A549 (cell line): ENCODE results near the gene IGF2R. TPM values are rescaled to one million over a fixed set of nuclear protein-coding genes. Genes with fewer than 3 reads are reported as not detected.
A peak's percentile ranks its signal among the peaks of the same experiment; 100 is the strongest.

Source experiments
- ATAC-seq, 2 experiments: fragments of 200-7000 bp in 1 of 2; fragments of >200 bp in 1 of 2; cut with Nextera tagmentation in 1 of 2; cut with Tn5 transposase in 1 of 2; 3 replicates each; pipeline versions ENCODE4 v1.8.0 to v1.9.1; 2018 to 2020; ENCODE audit warnings: mild to moderate bottlenecking in 1 of 2, moderate library complexity in 1 of 2
- CTCF ChIA-PET: fragments of 300-600 bp; sonication (Branson Sonifier 250); formaldehyde crosslinking; extraction: SDS; loops from one replicate; lab custom pipeline; 2021; ENCODE audit warnings: antibody characterized with exemption, inconsistent platforms; lab: Yijun Ruan, JAX
- POLR2A ChIA-PET: fragments of 350-600 bp; formaldehyde crosslinking; extraction: SDS; loops from one replicate; lab custom pipeline; 2021; ENCODE audit warnings: antibody characterized with exemption, inconsistent platforms; lab: Yijun Ruan, JAX
- DNase-seq, 2 experiments: peaks; one replicate each; pipeline versions ENCODE4 v3.0.0 to v3.0.0-alpha.2; 2011 to 2016; ENCODE audit warnings: low read depth in 1 of 2, low spot score in 1 of 2
- FAIRE-seq: peaks from 2 replicates; lab custom pipeline; 2011; peaks lifted over from hg19 to GRCh38; lab: Jason Lieb, UNC
- H3K27ac ChIP-seq, 2 experiments: fragments of >200 bp; sonication (Bioruptor Twin); formaldehyde crosslinking; 3 replicates each; pipeline ENCODE4 v1.5.1; 2016 to 2017
- H3K4me1 ChIP-seq: fragments of >200 bp; sonication (Bioruptor Twin); formaldehyde crosslinking; 3 replicates; pipeline ENCODE4 v1.6.1; 2016
- H3K4me2 ChIP-seq: fragments of >200 bp; sonication (Bioruptor Twin); formaldehyde crosslinking; 3 replicates; pipeline ENCODE4 v1.6.1; 2016
- H3K4me3 ChIP-seq: fragments of >200 bp; sonication (Bioruptor Twin); formaldehyde crosslinking; 3 replicates; pipeline ENCODE4 v1.5.1; 2016
- H3K9me3 ChIP-seq: fragments of >200 bp; sonication (Bioruptor Twin); formaldehyde crosslinking; 3 replicates; pipeline ENCODE4 v1.6.1; 2016
- CBX8 ChIP-seq: fragments of 200-600 bp; sonication (generic); IDR thresholded peaks from 2 replicates; pipeline ENCODE4 v1.6.1; 2016
- CEBPB ChIP-seq, 2 experiments: fragments of >200 bp in 1 of 2; sonication (Bioruptor Twin) in 1 of 2; formaldehyde crosslinking in 1 of 2; IDR thresholded peaks; 2 replicates each; pipeline ENCODE4 v1.6.1; 2012 to 2016
- CHD2 ChIP-seq: fragments of 150-350 bp; IDR thresholded peaks from 2 replicates; pipeline ENCODE4 v1.6.1; 2014; ENCODE audit warnings: low read length; ENCODE audit not compliant: partially characterized antibody
- CTCF ChIP-seq: fragments of >200 bp; sonication (Bioruptor Twin); formaldehyde crosslinking; IDR thresholded peaks from 3 replicates; pipeline ENCODE4 v1.5.1; 2016
- E2F6 ChIP-seq: IDR thresholded peaks from 2 replicates; pipeline ENCODE4 v1.6.1; 2012; ENCODE audit warnings: low read depth, borderline replicate concordance
- EHF ChIP-seq: fragments of 250-450 bp; sonication (Bioruptor Pico); IDR thresholded peaks from 2 replicates; pipeline ENCODE4 v1.5.0; 2020; ENCODE audit warnings: mild to moderate bottlenecking
- FOSB ChIP-seq: fragments of 250-450 bp; sonication (Bioruptor Pico); IDR thresholded peaks from 2 replicates; pipeline ENCODE4 v1.5.0; 2020; ENCODE audit warnings: mild to moderate bottlenecking, moderate library complexity
- FOXS1 ChIP-seq: fragments of 250-450 bp; sonication (Bioruptor Pico); IDR thresholded peaks from 2 replicates; pipeline ENCODE4 v1.5.0; 2020; ENCODE audit warnings: mild to moderate bottlenecking, moderate library complexity
- HEYL ChIP-seq: fragments of 250-450 bp; sonication (Bioruptor Pico); IDR thresholded peaks from 2 replicates; pipeline ENCODE4 v1.8.0; 2021; ENCODE audit warnings: mild to moderate bottlenecking, moderate library complexity
- HMGXB4 ChIP-seq: fragments of 250-450 bp; sonication (Bioruptor Pico); IDR thresholded peaks from 2 replicates; pipeline ENCODE4 v1.5.0; 2021; ENCODE audit warnings: mild to moderate bottlenecking, moderate library complexity, borderline replicate concordance
- JUNB ChIP-seq: fragments of >200 bp; sonication (Bioruptor Twin); formaldehyde crosslinking; IDR thresholded peaks from 2 replicates; pipeline ENCODE4 v1.6.1; 2016
- MAFK ChIP-seq: fragments of 450-650 bp; IDR thresholded peaks from 2 replicates; pipeline ENCODE4 v1.6.1; 2014; ENCODE audit not compliant: partially characterized antibody
- MYC ChIP-seq: IDR thresholded peaks from 2 replicates; pipeline ENCODE4 v1.6.1; 2012; ENCODE audit warnings: mild to moderate bottlenecking, inconsistent platforms, low read length, improper control_type of control experiment, borderline replicate concordance
- NFE2L2 ChIP-seq: fragments of 150-350 bp; conservative IDR thresholded peaks from 2 replicates; pipeline ENCODE4 v1.6.1; 2014; ENCODE audit warnings: low read length
- NR3C1 ChIP-seq: fragments of >200 bp; sonication (Bioruptor Twin); formaldehyde crosslinking; IDR thresholded peaks from 3 replicates; pipeline ENCODE4 v1.6.1; 2017
- PHF8 ChIP-seq: fragments of 200-600 bp; sonication (generic); IDR thresholded peaks from 2 replicates; pipeline ENCODE4 v1.6.1; 2016; ENCODE audit warnings: low read depth, mild to moderate bottlenecking, antibody characterized with exemption, moderate library complexity, borderline replicate concordance
- POLR2AphosphoS2 ChIP-seq: conservative IDR thresholded peaks from 2 replicates; pipeline ENCODE4 v1.6.1; 2012; ENCODE audit warnings: low read length, improper control_type of control experiment, inconsistent platforms
- RAD21 ChIP-seq, 2 experiments: fragments of >200 bp in 1 of 2; sonication (Bioruptor Twin) in 1 of 2; formaldehyde crosslinking in 1 of 2; IDR thresholded peaks in 1 of 2; conservative IDR thresholded peaks in 1 of 2; 2 replicates in 1 of 2; 3 replicates in 1 of 2; pipeline ENCODE4 v1.6.1; 2012 to 2018; ENCODE audit warnings: inconsistent platforms in 1 of 2
- RARB ChIP-seq: fragments of 250-450 bp; sonication (Bioruptor Pico); IDR thresholded peaks from 2 replicates; pipeline ENCODE4 v1.8.0; 2021; ENCODE audit warnings: mild to moderate bottlenecking, moderate library complexity
- SMC3 ChIP-seq: fragments of >200 bp; sonication (Bioruptor Twin); formaldehyde crosslinking; IDR thresholded peaks from 3 replicates; pipeline ENCODE4 v1.6.1; 2018; ENCODE audit warnings: inconsistent platforms
- TFCP2L1 ChIP-seq: fragments of 250-450 bp; sonication (Bioruptor Pico); IDR thresholded peaks from 2 replicates; pipeline ENCODE4 v1.5.0; 2021; ENCODE audit warnings: mild to moderate bottlenecking
- ZC3H11A ChIP-seq: fragments of 450-650 bp; IDR thresholded peaks from 2 replicates; pipeline ENCODE4 v1.6.1; 2014; ENCODE audit warnings: antibody characterized with exemption, mild to moderate bottlenecking
- ZFP36 ChIP-seq: fragments of 450-650 bp; IDR thresholded peaks from 2 replicates; pipeline ENCODE4 v1.6.1; 2014; ENCODE audit warnings: borderline replicate concordance; ENCODE audit not compliant: partially characterized antibody
- ZNF302 ChIP-seq: fragments of 250-450 bp; sonication (Bioruptor Pico); IDR thresholded peaks from 2 replicates; pipeline ENCODE4 v1.9.0; 2021; ENCODE audit warnings: inconsistent platforms, mild to moderate bottlenecking, moderate library complexity
- WGBS: methylation state at CpG from one replicate; pipeline ENCODE4 v1.1.6; 2017; ENCODE audit errors: missing lambda C conversion rate; 5-methylcytosine and 5-hydroxymethylcytosine counted together
- polyA plus RNA-seq, 4 experiments: library from polyadenylated mRNA; depleted of rRNA in 3 of 4; stranded (reverse); fragments of >200 nt; fragmentation: RNase III in 1 of 4; extraction: RNeasy Plus Mini Kit Qiagen cat#74134 plus additional on column Dnase treatment in 1 of 4; gene quantifications; 2 replicates in 3 of 4; 3 replicates in 1 of 4; pipeline ENCODE4 v1.2.3, GENCODE V29; 2011 to 2017

Gene IGF2R
- polyA plus RNA-seq, 2 of the 4 experiments (the other 2 are of a cell fraction): 17.6 to 24.9 TPM

- H3K27ac ChIP-seq: no peak overlapping the region
- peaks cover 20% of the 10 kb centered on the region; the same call in 2 of the 3 replicates for H3K9me3 ChIP-seq
- H3K4me2 ChIP-seq: peak overlapping the region; percentile 35; the same call in 2 of the 3 replicates
- DNase-seq (peak; percentile 4 to 24), ATAC-seq (peak; percentile 79 to 80; a peak in 5 of 6 replicates), FAIRE-seq (no peak)
- H3K4me3 ChIP-seq: no peak overlapping the region
- POLR2A ChIA-PET: no interaction called here
- 23% methylated on average over 6 of the region's 11 CpGs for WGBS
- TF ChIP-seq MAFK: no peak
- no peak for TF ChIP-seq ZC3H11A
- TF ChIP-seq CEBPB (IDR thresholded peaks at IDR 0.05): no peak
- TF ChIP-seq MYC: no peak
- TF ChIP-seq JUNB: no peak
- no peak for TF ChIP-seq ZNF302
- TF ChIP-seq RAD21 (conservative IDR thresholded peaks at IDR 0.05 in 1 of 2, IDR thresholded peaks at IDR 0.05 in 1 of 2): peak; percentile 67 to 80
- no peak for TF ChIP-seq EHF (CRISPR knock-in tag)
- TF ChIP-seq CBX8: no peak
- peak; percentile 46 for TF ChIP-seq CTCF
- peak; percentile 66 for TF ChIP-seq SMC3
- no peak for TF ChIP-seq CHD2
- no peak for TF ChIP-seq FOSB (CRISPR knock-in tag)
- TF ChIP-seq NR3C1: no peak
- H3K4me1 ChIP-seq: no peaks in the 10 kb centered on the region
- CTCF ChIA-PET: interaction anchor here (0.6 to 3.1 kb wide), 14 partner anchors 8 to 253 kb away, joined by 3 to 18 read pairs (median 3); partner anchors contain the start of gene MAS1
Observed at GRCh38 chr6:159941286-159942113, 27.4 kb upstream of the IGF2R start.

GRCh38 chr6:159943101-159943632 lies 25.7 kb upstream of the IGF2R start:
- no peak for FAIRE-seq
- CTCF ChIA-PET: interaction anchor here (1.3 to 3.1 kb wide), 4 partner anchors 8 to 79 kb away, joined by 3 to 18 read pairs (median 13); no protein-coding TSS in a partner anchor

More at GRCh38 chr6:159943101-159943632, 25.7 kb upstream of the IGF2R start:
- Histone ChIP-seq H3K9me3 (peaks cover 20% of the 10 kb centered on the region; the same call in 2 of the 3 replicates), H3K4me3 (no peak overlapping the region), H3K4me2 (no peak overlapping the region)
- POLR2A ChIA-PET: no interaction called here
- TF ChIP-seq NFE2L2 (no peak), POLR2AphosphoS2 (no peak), CTCF (no peak), HMGXB4 (CRISPR knock-in tag) (no peak), TFCP2L1 (no peak), E2F6 (no peak), MYC (no peak), JUNB (no peak), ZFP36 (no peak), FOXS1 (no peak), MAFK (no peak), RARB (CRISPR knock-in tag) (no peak), HEYL (CRISPR knock-in tag) (no peak), EHF (CRISPR knock-in tag) (no peak), PHF8 (no peak), ZC3H11A (no peak)
- TF ChIP-seq, all 56 proteins: peak for 0
- ATAC-seq (no peak), DNase-seq (no peak)
- Histone ChIP-seq H3K4me1 (no peaks in the 10 kb centered on the region), H3K27ac (no peak overlapping the region)
- 15% methylated on average over 6 of the region's 6 CpGs for WGBS
